Superior temporal gyrus (tissue), 1 donor: ENCODE data around the gene EVPLL.
"Not testable (repeated sequence)": the region's sequence is repeated elsewhere in the genome, so short reads cannot be mapped to it uniquely, and the experiment has no call there.

Experiments used
- DNase-seq: peaks from one replicate; pipeline ENCODE4 v3.0.0-alpha.2; 2016; ENCODE audit errors: extremely low spot score

Gene EVPLL

DNA sequence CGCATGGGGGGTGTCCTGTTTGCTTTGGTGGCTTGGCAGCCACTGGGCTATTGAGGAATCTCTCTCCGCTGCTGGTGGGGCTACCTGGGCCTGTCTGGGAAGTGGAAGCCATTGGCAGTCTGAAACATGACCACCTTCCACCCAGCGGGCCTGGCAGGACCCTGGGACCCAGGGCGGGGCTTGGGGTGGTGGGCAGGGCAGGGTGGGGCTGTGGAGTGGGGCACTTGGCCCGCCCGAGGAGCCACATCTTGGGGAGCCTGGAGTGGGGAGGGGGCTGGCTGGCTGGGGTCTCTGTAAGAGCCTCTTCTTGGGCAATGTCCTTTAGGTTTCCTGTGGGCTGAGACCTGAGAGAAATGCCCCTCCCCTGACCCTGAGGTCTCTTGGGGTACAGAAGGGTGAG lies 48.0 kb downstream of the EVPLL start:
- DNase-seq, result not testable (repeated sequence)

GRCh38 chr17:18426639-18427038 lies 49.1 kb downstream of the EVPLL start:
- not testable (repeated sequence) for DNase-seq

- DNase-seq, result not testable (repeated sequence)
Observed at GRCh38 chr17:18432206-18432605, 54.6 kb downstream of the EVPLL start.
